Endothelial cell of umbilical vein (primary cell): Measurements from ENCODE around the gene BTN3A1. TPM values are rescaled to one million over a fixed set of nuclear protein-coding genes. Genes with fewer than 3 reads are reported as not detected.

ENCODE experiments used
- BruUV-seq: library from RNA; stranded (reverse); fragments of 400-500 nt; replicated peaks from 2 replicates; lab custom pipeline; 2021; lab: Mats Ljungman, UMichigan
- CTCF ChIA-PET: fragments of 300-600, 350-600 bp; sonication (Branson Sonifier 250); formaldehyde crosslinking; loops from one replicate; lab custom pipeline; 2021; ENCODE audit warnings: antibody characterized with exemption, inconsistent platforms; lab: Charles Lee
- POLR2A ChIA-PET: fragments of 300-600, 350-600 bp; sonication (Branson Sonifier 250); formaldehyde crosslinking; loops from one replicate; lab custom pipeline; 2021; ENCODE audit warnings: antibody characterized with exemption, inconsistent platforms; lab: Charles Lee
- DNase-seq: peaks from one replicate; pipeline ENCODE4 v3.0.0-alpha.2; 2011; ENCODE audit warnings: low read depth, low spot score
- FAIRE-seq: peaks from 2 replicates; lab custom pipeline; 2011; peaks lifted over from hg19 to GRCh38; lab: Jason Lieb, UNC
- H2AFZ ChIP-seq: 2 replicates; pipeline ENCODE4 v1.6.0; 2012; ENCODE audit warnings: low read depth, low read length, control low read depth, inconsistent platforms
- H3K27ac ChIP-seq: 2 replicates; pipeline ENCODE4 v1.5.1; 2011; ENCODE audit warnings: low read depth, mild to moderate bottlenecking, control low read depth, low read length, moderate library complexity; ENCODE audit not compliant: insufficient read depth
- H3K27me3 ChIP-seq, 2 experiments: 2 replicates each; pipeline versions ENCODE4 v1.6.0 to v1.6.1; 2011; ENCODE audit warnings: low read length in 2 of 2, mixed read lengths in 1 of 2; ENCODE audit not compliant: control insufficient read depth in 2 of 2, insufficient read depth in 2 of 2
- H3K36me3 ChIP-seq, 2 experiments: 2 replicates in 1 of 2; 3 replicates in 1 of 2; pipeline ENCODE4 v1.5.1; 2011; ENCODE audit warnings: low read length in 2 of 2, mild to moderate bottlenecking in 1 of 2, moderate library complexity in 1 of 2; ENCODE audit not compliant: control insufficient read depth in 2 of 2, insufficient read depth in 2 of 2; ENCODE audit errors: extremely low read depth in 1 of 2
- H3K4me1 ChIP-seq: 3 replicates; pipeline ENCODE4 v1.5.1; 2011; ENCODE audit warnings: mild to moderate bottlenecking, low read length; ENCODE audit not compliant: control insufficient read depth, insufficient read depth; ENCODE audit errors: extremely low read depth
- H3K4me2 ChIP-seq: 2 replicates; pipeline ENCODE4 v1.6.1; 2011; ENCODE audit warnings: low read length, control low read depth, mixed read lengths; ENCODE audit not compliant: insufficient read depth
- H3K4me3 ChIP-seq, 3 experiments: fragments of 200-600 bp in 1 of 3; sonication (generic), shearing (Covaris generic) in 1 of 3; replicated peaks in 1 of 3; 2 replicates each; pipeline ENCODE4 v1.5.1; 2011 to 2016; ENCODE audit warnings: control low read depth in 3 of 3, low read length in 3 of 3, mild to moderate bottlenecking in 2 of 3, inconsistent platforms in 1 of 3, low read depth in 1 of 3, moderate library complexity in 1 of 3; ENCODE audit not compliant: insufficient read depth in 1 of 3
- H3K79me2 ChIP-seq: 2 replicates; pipeline ENCODE4 v1.6.0; 2012; ENCODE audit warnings: low read length, inconsistent platforms; ENCODE audit not compliant: control insufficient read depth, insufficient read depth
- H3K9ac ChIP-seq: replicated peaks from 2 replicates; pipeline ENCODE3; 2011; ENCODE audit warnings: low read length, control low read depth; ENCODE audit not compliant: insufficient read depth; ENCODE audit errors: extremely low read depth
- H3K9me1 ChIP-seq: replicated peaks from 3 replicates; pipeline ENCODE4 v1.6.0; 2011; ENCODE audit warnings: mild to moderate bottlenecking, low read length; ENCODE audit not compliant: control insufficient read depth, insufficient read depth; ENCODE audit errors: extremely low read depth
- H3K9me3 ChIP-seq: replicated peaks from 2 replicates; pipeline ENCODE4 v1.5.1; 2012; ENCODE audit warnings: low read length, inconsistent platforms; ENCODE audit not compliant: control insufficient read depth, insufficient read depth
- H4K20me1 ChIP-seq: replicated peaks from 2 replicates; pipeline ENCODE3; 2011; ENCODE audit warnings: mild to moderate bottlenecking, low read length; ENCODE audit not compliant: control insufficient read depth, insufficient read depth; ENCODE audit errors: extremely low read depth
- CTCF ChIP-seq, 2 donors: IDR thresholded peaks; 1 replicate in 1 of 2; 2 replicates in 1 of 2; pipeline ENCODE4 v1.5.1; 2011; ENCODE audit warnings: low read length in 2 of 2, mild to moderate bottlenecking in 2 of 2, moderate library complexity in 2 of 2, control low read depth in 1 of 2, inconsistent platforms in 1 of 2, low read depth in 1 of 2; ENCODE audit not compliant: insufficient read depth in 1 of 2; ENCODE audit errors: extremely low read depth in 1 of 2
- FOS ChIP-seq: IDR thresholded peaks from 2 replicates; pipeline ENCODE4 v1.6.1; 2011; ENCODE audit warnings: mild to moderate bottlenecking, low read length, moderate library complexity, borderline replicate concordance; ENCODE audit not compliant: insufficient read depth
- JUN ChIP-seq: IDR thresholded peaks from 2 replicates; pipeline ENCODE4 v1.6.1; 2011; ENCODE audit warnings: borderline replicate concordance, low read depth; ENCODE audit not compliant: insufficient read length, insufficient read depth
- MAX ChIP-seq: IDR thresholded peaks from 2 replicates; pipeline ENCODE4 v1.6.1; 2011; ENCODE audit not compliant: insufficient read depth, insufficient read length
- POLR2AphosphoS5 ChIP-seq: IDR thresholded peaks from 2 replicates; pipeline ENCODE4 v1.6.1; 2012; ENCODE audit warnings: low read depth, mild to moderate bottlenecking, control low read depth, low read length, moderate library complexity; ENCODE audit not compliant: insufficient read depth
- dilution Hi-C: fragments of 300-500 bp; cut with MboI; formaldehyde crosslinking; loops from one replicate; pipeline ENCODE4 v1.15.0; 2019; ENCODE audit warnings: low sequenced_read_pairs; ENCODE audit not compliant: extremely low pct_ligation_motif_present
- intact Hi-C: fragments of 100-400 bp; cut with micrococcal nuclease; formaldehyde crosslinking; loops from one replicate; pipeline ENCODE4 v1.10.0; 2022
- polyA plus RNA-seq, 4 experiments: library from polyadenylated mRNA; depleted of rRNA in 3 of 4; stranded (reverse) in 3 of 4; unstranded in 1 of 4; fragments of >200 nt; gene quantifications; 2 replicates each; pipeline versions ENCODE4 v1.2.1 to v1.2.3, GENCODE V29; 2011 to 2012; ENCODE audit warnings: missing spikeins in 1 of 4
- total RNA-seq: library from RNA; stranded (reverse); gene quantifications from 2 replicates; pipeline ENCODE4 v1.2.3, GENCODE V29; 2021

The BTN3A1 gene
- total and polyA plus RNA-seq, 2 donors (not counting 3 experiments of a cell fraction or from before 2014, with no cell fraction given), result 7.6 to 12.1 TPM

GRCh38 chr6:26447257-26447656, 45.2 kb downstream of the BTN3A1 start:
- Histone ChIP-seq H4K20me1 (no peaks in the 10 kb centered on the region), H3K27ac (no peak overlapping the region), H3K27me3 (no peaks in the 10 kb centered on the region), H3K4me2 (no peak overlapping the region), H3K36me3 (no peaks in the 10 kb centered on the region), H3K4me3 (no peak overlapping the region), H3K4me1 (peaks cover 3% of the 10 kb centered on the region), H2AFZ (no peak overlapping the region), H3K9ac (no peak overlapping the region), H3K79me2 (no peaks in the 10 kb centered on the region), H3K9me1 (no peaks in the 10 kb centered on the region), H3K9me3 (no peaks in the 10 kb centered on the region)
- ChIA-PET POLR2A (no interaction called here), CTCF (interaction anchor here (1.8 kb wide), 1 partner anchor 105 kb away, joined by 4 read pairs; no protein-coding TSS in a partner anchor)
- no TSS peak for BruUV-seq
- dilution Hi-C loops, result no loop called here
- DNase-seq (no peak), FAIRE-seq (no peak)
- intact Hi-C loops, result no loop called here
- no peak for TF ChIP-seq POLR2AphosphoS5
- no peak for TF ChIP-seq JUN
- TF ChIP-seq MAX, result no peak
- no peak for TF ChIP-seq FOS
- TF ChIP-seq CTCF (IDR thresholded peaks at IDR 0.05; ENCODE audit: extremely low read depth in 1 of 2, insufficient read depth in 1 of 2, low read depth in 1 of 2, low read length in 2 of 2), result no peak

GRCh38 chr6:26450240-26450639, 48.2 kb downstream of the BTN3A1 start:
- no peak for TF ChIP-seq POLR2AphosphoS5
- H3K9me3 ChIP-seq, result no peaks in the 10 kb centered on the region
- FAIRE-seq (no peak), DNase-seq (no peak)
- no peaks in the 10 kb centered on the region for H3K36me3 ChIP-seq
- no TSS peak for BruUV-seq
- H3K4me3 ChIP-seq, result no peak overlapping the region
- no peaks in the 10 kb centered on the region for H3K79me2 ChIP-seq
- H3K4me2 ChIP-seq, result no peak overlapping the region
- H3K4me1 ChIP-seq, result peaks cover 3% of the 10 kb centered on the region
- H3K27ac ChIP-seq, result no peak overlapping the region
- no peak overlapping the region for H3K9ac ChIP-seq
- dilution Hi-C loops, result no loop called here
- H4K20me1 ChIP-seq, result no peaks in the 10 kb centered on the region
- H3K9me1 ChIP-seq, result no peaks in the 10 kb centered on the region
- intact Hi-C loops, result no loop called here
- CTCF ChIA-PET, result no interaction called here
- H3K27me3 ChIP-seq, result no peaks in the 10 kb centered on the region
- H2AFZ ChIP-seq, result no peak overlapping the region
- POLR2A ChIA-PET, result no interaction called here
